DOHH2 (cell line): Measurements from ENCODE around the gene ENDOV.

Experiments used
- H3F3A ChIP-seq: fragments of 200-600 bp; sonication (generic), shearing (Covaris generic); 2 replicates; pipeline ENCODE4 v1.6.0; 2016; ENCODE audit warnings: antibody characterized with exemption, mild to moderate bottlenecking; ENCODE audit not compliant: control insufficient read depth, insufficient read depth
- H3K27ac ChIP-seq: fragments of 200-600 bp; sonication (generic); 2 replicates; pipeline ENCODE4 v1.5.1; 2014; ENCODE audit warnings: low read depth, mild to moderate bottlenecking, low read length, moderate library complexity
- H3K27me3 ChIP-seq: fragments of 200-600 bp; sonication (generic); 2 replicates; pipeline ENCODE4 v1.6.1; 2014; ENCODE audit warnings: mild to moderate bottlenecking, low read length, mixed read lengths; ENCODE audit not compliant: control insufficient read depth
- H3K36me3 ChIP-seq: fragments of 200-600 bp; sonication (generic); 2 replicates; pipeline ENCODE4 v1.6.1; 2014; ENCODE audit warnings: mild to moderate bottlenecking, low read length, moderate library complexity, mixed read lengths; ENCODE audit not compliant: control insufficient read depth
- H3K4me1 ChIP-seq: fragments of 200-600 bp; sonication (generic); 2 replicates; pipeline ENCODE4 v1.6.1; 2014; ENCODE audit warnings: mild to moderate bottlenecking, low read length, mixed read lengths; ENCODE audit not compliant: control insufficient read depth
- H3K4me2 ChIP-seq: fragments of 200-600 bp; sonication (generic); 2 replicates; pipeline ENCODE4 v1.6.0; 2014; ENCODE audit warnings: mild to moderate bottlenecking, low read length, moderate library complexity
- H3K4me3 ChIP-seq: fragments of 200-600 bp; sonication (generic); 2 replicates; pipeline ENCODE4 v1.5.1; 2014; ENCODE audit warnings: mild to moderate bottlenecking, low read length, mixed read lengths
- H3K79me2 ChIP-seq: fragments of 200-600 bp; sonication (generic); 2 replicates; pipeline ENCODE4 v1.6.1; 2014; ENCODE audit warnings: mild to moderate bottlenecking, low read length, mixed read lengths; ENCODE audit not compliant: control insufficient read depth
- H3K9me2 ChIP-seq: fragments of 200-600 bp; sonication (generic); replicated peaks from 2 replicates; pipeline ENCODE4 v1.6.1; 2014; ENCODE audit warnings: mild to moderate bottlenecking, low read length, mixed read lengths; ENCODE audit not compliant: control insufficient read depth
- H3K9me3 ChIP-seq: fragments of 200-600 bp; sonication (generic); 2 replicates; pipeline ENCODE4 v1.6.1; 2014; ENCODE audit warnings: antibody characterized with exemption, low read length, mixed read lengths; ENCODE audit not compliant: control insufficient read depth, insufficient read depth
- H4K20me1 ChIP-seq: fragments of 200-600 bp; sonication (generic); 2 replicates; pipeline ENCODE4 v1.6.0; 2014; ENCODE audit warnings: low read depth, mild to moderate bottlenecking, antibody characterized with exemption, low read length, moderate library complexity; ENCODE audit not compliant: control insufficient read depth, insufficient read depth
- CTCF ChIP-seq: fragments of 200-600 bp; sonication (generic); IDR thresholded peaks from one replicate; pipeline ENCODE4 v1.5.1; 2014; ENCODE audit warnings: antibody characterized with exemption, mild to moderate bottlenecking, low read depth, low read length; ENCODE audit not compliant: poor library complexity, severe bottlenecking
- EZH2phosphoT487 ChIP-seq: fragments of 200-600 bp; sonication (generic); IDR thresholded peaks from 2 replicates; pipeline ENCODE4 v1.6.1; 2017; ENCODE audit warnings: borderline replicate concordance, mild to moderate bottlenecking, antibody characterized with exemption, low read length, moderate library complexity, mixed read lengths

Gene ENDOV

GRCh38 chr17:80371196-80371595 lies 43.8 kb upstream of the ENDOV start:
- H3K79me2 ChIP-seq = no peaks in the 10 kb centered on the region
- no peak overlapping the region for H3K4me3 ChIP-seq
- H3K36me3 ChIP-seq = no peaks in the 10 kb centered on the region
- H3K9me3 ChIP-seq = no peaks in the 10 kb centered on the region
- no peaks in the 10 kb centered on the region for H3K4me1 ChIP-seq
- no peaks in the 10 kb centered on the region for H3F3A ChIP-seq
- H3K9me2 ChIP-seq = no peaks in the 10 kb centered on the region
- no peak for TF ChIP-seq CTCF
- no peak for TF ChIP-seq EZH2phosphoT487
- no peak overlapping the region for H3K4me2 ChIP-seq
- H3K27me3 ChIP-seq = no peaks in the 10 kb centered on the region
- no peak overlapping the region for H3K27ac ChIP-seq
- H4K20me1 ChIP-seq = no peaks in the 10 kb centered on the region; the same call in 1 of the 2 replicates

GRCh38 chr17:80372456-80372855 lies 42.5 kb upstream of the ENDOV start:
- no peaks in the 10 kb centered on the region for H3F3A ChIP-seq
- H3K4me3 ChIP-seq = no peak overlapping the region
- no peaks in the 10 kb centered on the region for H3K4me1 ChIP-seq
- no peaks in the 10 kb centered on the region for H3K9me2 ChIP-seq
- H3K79me2 ChIP-seq = no peaks in the 10 kb centered on the region
- no peaks in the 10 kb centered on the region for H3K9me3 ChIP-seq
- H3K4me2 ChIP-seq = no peak overlapping the region
- H3K27ac ChIP-seq = no peak overlapping the region
- H3K27me3 ChIP-seq = no peaks in the 10 kb centered on the region
- no peaks in the 10 kb centered on the region for H4K20me1 ChIP-seq
- TF ChIP-seq CTCF = no peak
- TF ChIP-seq EZH2phosphoT487 = no peak
- no peaks in the 10 kb centered on the region for H3K36me3 ChIP-seq

- H3F3A ChIP-seq = no peaks in the 10 kb centered on the region
- TF ChIP-seq CTCF = no peak
- TF ChIP-seq EZH2phosphoT487 = no peak
- H3K36me3 ChIP-seq = no peaks in the 10 kb centered on the region
- no peaks in the 10 kb centered on the region for H3K4me1 ChIP-seq
- H3K27ac ChIP-seq = no peak overlapping the region
- no peaks in the 10 kb centered on the region for H3K9me2 ChIP-seq
- no peak overlapping the region for H3K4me2 ChIP-seq
- H3K9me3 ChIP-seq = no peaks in the 10 kb centered on the region
- H3K79me2 ChIP-seq = no peaks in the 10 kb centered on the region
- no peak overlapping the region for H3K4me3 ChIP-seq
- H3K27me3 ChIP-seq = no peaks in the 10 kb centered on the region
- H4K20me1 ChIP-seq = no peaks in the 10 kb centered on the region
Measured at GRCh38 chr17:80372922-80373570, 41.9 kb upstream of the ENDOV start.
